Activated naive CD8-positive, alpha-beta T cell treated with anti-CD3 and anti-CD28 coated beads, Interleukin-2, amount 10 ng/mL, durations not matched to agents 7 days and 5 days (primary cell): ENCODE data around the gene HMGA1. TPM values are rescaled to one million over a fixed set of nuclear protein-coding genes. Genes with fewer than 3 reads are reported as not detected.

ENCODE experiments used
- ATAC-seq: fragments of 150-1000 bp; cut with Tn5 transposase; one replicate; pipeline ENCODE4 v1.10.0; 2021; ENCODE audit warnings: low read depth, moderate library complexity
- POLR2A ChIA-PET: fragments of 350-600 bp; sonication (Branson Sonifier 250); formaldehyde crosslinking; loops from one replicate; lab custom pipeline; 2021; ENCODE audit warnings: antibody characterized with exemption; lab: Charles Lee
- DNase-seq: peaks from one replicate; pipeline ENCODE4 v3.0.0; 2021
- H3K27ac Mint-ChIP-seq: one replicate; pipeline ENCODE4 v1.8.0; 2022; ENCODE audit warnings: mild to moderate bottlenecking, mixed read lengths
- H3K27me3 Mint-ChIP-seq: one replicate; pipeline ENCODE4 v1.8.0; 2022; ENCODE audit warnings: mild to moderate bottlenecking, moderate library complexity, mixed read lengths
- H3K36me3 Mint-ChIP-seq: one replicate; pipeline ENCODE4 v1.8.0; 2021; ENCODE audit warnings: mild to moderate bottlenecking, mixed read lengths
- H3K4me1 Mint-ChIP-seq: one replicate; pipeline ENCODE4 v1.8.0; 2021; ENCODE audit warnings: mixed read lengths
- H3K4me3 Mint-ChIP-seq: one replicate; pipeline ENCODE4 v1.8.0; 2022; ENCODE audit warnings: mild to moderate bottlenecking, moderate library complexity, mixed read lengths
- H3K9me3 Mint-ChIP-seq: one replicate; pipeline ENCODE4 v1.8.0; 2021; ENCODE audit warnings: mixed read lengths
- microRNA-seq: library from miRNA; unstranded; fragments of <30 nt; microRNA quantifications from one replicate; pipeline ENCODE4 v1.2.0, GENCODE V29; 2022
- total RNA-seq, 2 experiments: library from RNA; stranded (reverse); gene quantifications; one replicate each; pipeline ENCODE4 v1.2.3, GENCODE V29; 2021

The HMGA1 gene
- total RNA-seq, 2 experiments from 2014 or later = 233 to 247 TPM

DNA sequence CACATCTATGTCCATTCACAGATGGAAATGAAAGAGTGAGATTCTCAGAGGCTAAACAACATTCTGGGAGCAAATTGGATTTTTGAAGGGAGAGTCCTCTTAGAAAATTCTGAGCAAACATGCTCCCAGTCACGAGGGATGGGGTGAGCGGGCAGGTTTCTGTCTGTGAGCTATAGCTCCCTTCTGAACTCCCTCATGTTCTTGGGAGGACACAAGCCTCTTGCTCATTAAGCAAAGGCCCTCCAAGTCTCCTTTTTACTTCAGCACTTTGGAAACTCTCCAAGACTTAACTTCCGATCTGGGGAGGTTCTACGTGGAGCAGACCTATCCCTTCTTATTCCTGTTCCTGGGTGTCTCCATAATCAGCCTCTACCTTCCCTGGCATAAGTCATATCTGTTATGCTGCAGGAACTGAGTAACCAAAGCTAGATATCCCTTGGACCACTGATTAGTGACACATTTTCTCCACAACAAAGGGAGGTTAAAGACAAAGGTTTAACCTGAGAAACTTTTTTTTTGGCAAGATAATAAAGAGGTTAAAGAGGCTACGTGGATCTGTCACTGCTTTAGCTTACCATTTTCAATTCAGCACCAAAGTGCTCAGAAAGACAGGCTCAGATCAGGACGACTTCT is 45.1 kb downstream of the HMGA1 start:
- Mint-ChIP-seq H3K9me3 (no peaks in the 10 kb centered on the region), H3K4me1 (peaks cover 7% of the 10 kb centered on the region), H3K27me3 (no peaks in the 10 kb centered on the region), H3K4me3 (no peak overlapping the region), H3K36me3 (peaks cover 35% of the 10 kb centered on the region), H3K27ac (no peak overlapping the region)
- no peak for DNase-seq
- POLR2A ChIA-PET = interaction anchor here (0.6 kb wide), 1 partner anchor 186 kb away, joined by 4 read pairs; no protein-coding TSS in a partner anchor
- no peak for ATAC-seq

DNA sequence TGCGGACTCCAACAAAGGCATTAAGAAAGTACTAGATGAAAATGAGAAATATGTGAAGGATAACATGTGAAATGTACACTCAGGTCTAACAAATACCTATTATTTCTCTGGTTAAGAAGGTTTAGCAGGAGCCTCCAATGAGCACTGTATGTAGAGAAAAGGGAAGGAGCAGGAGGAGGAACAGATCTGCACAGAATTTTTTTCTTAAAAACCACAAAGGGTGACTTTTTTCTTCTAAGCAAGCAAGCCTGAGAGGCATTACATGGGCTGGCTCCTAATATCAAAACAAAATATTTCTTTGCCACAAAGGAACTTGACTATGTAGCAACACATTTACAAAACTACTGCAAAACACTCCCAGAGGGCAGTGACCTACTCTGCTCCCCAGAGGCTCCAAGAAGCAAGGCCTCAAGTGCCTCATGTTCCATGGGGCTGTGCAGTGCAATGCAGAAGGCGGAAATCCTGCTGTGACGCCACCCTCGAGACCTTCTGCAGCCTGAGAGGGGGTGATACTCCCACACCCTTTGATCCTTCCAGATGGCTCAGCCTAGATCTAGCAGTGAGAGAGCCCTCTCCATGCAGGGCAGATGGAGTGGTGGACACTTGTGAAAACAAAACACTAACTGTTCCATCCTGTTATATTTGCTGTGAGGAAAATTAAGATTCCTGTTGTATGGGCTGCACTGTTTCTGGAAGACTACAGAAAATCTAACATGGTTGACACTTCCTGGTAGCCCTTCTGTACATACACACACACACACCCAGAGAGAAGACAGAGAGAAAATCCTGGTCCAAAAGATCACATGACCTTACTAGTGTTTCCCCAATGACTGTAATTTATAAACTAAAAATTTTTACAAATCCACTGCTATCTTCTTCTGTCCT is 48.1 kb downstream of the HMGA1 start:
- Mint-ChIP-seq H3K27ac (peak overlapping the region; percentile 32), H3K4me1 (peaks cover 21% of the 10 kb centered on the region), H3K36me3 (peaks cover 34% of the 10 kb centered on the region), H3K9me3 (no peaks in the 10 kb centered on the region), H3K27me3 (no peaks in the 10 kb centered on the region), H3K4me3 (no peak overlapping the region)
- no peak for DNase-seq
- peak; percentile 48 for ATAC-seq
- POLR2A ChIA-PET = interaction anchor here (0.6 to 0.8 kb wide), 2 partner anchors 35 to 714 kb away, joined by 3 to 4 read pairs; no protein-coding TSS in a partner anchor

DNA sequence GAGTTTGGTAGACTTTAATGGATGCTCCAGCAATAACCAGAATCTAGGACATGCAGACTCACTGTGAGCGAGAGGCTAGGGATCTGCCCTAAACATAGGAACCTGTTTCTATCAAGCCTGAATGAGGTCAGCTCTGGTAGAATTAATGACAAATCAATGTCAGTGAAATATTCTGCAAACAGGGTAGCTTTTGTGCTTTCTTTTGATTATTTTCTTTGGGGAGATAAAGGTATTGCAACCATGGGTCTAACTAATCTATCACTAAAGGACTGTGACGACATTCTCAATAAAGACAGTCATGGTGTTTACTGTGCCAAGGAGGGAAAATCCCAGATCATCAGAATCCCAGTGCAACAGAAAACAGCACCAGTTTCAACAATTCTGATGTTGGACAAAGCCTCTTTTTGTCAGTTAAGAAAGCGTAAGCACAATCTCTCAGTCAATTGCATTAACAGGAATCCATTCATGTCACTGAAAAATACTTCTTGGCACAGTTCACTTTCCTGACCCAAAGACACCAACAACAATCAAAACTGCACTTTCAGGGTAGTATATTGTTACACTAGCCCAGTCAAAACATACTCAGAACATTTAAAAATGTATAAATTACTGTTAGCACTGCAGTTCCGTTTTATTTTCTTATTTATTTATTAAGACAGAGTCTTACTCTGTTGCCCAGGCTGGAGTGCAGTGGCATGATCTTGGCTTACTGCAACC is 48.9 kb downstream of the HMGA1 start:
- Mint-ChIP-seq H3K27me3 (no peaks in the 10 kb centered on the region), H3K27ac (no peak overlapping the region), H3K4me1 (peaks cover 21% of the 10 kb centered on the region), H3K4me3 (no peak overlapping the region), H3K36me3 (peaks cover 31% of the 10 kb centered on the region), H3K9me3 (no peaks in the 10 kb centered on the region)
- POLR2A ChIA-PET = no interaction called here
- no peak for ATAC-seq
- DNase-seq = no peak

DNA sequence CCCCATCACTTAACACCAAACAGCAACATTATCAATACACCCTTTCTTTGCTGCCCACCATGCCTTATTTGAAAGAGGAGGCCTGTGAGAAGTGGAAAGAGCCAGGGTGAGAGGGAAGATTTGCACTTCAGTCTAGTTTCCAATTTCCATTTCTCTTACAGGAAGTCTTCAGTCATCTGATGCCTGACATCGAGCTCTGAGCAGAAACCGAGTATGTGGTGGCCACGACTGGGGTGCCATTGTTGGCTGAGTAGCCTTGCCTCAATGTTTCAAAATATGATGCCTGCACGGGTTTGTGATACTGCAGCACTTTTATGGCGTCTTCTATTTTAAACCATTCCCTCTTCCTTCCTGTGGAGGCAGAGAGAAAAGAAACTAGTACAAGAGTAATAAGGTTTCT is 51.9 kb downstream of the HMGA1 start:
- H3K27me3 Mint-ChIP-seq = no peaks in the 10 kb centered on the region
- H3K9me3 Mint-ChIP-seq = no peaks in the 10 kb centered on the region
- ATAC-seq = peak; percentile 81
- H3K4me1 Mint-ChIP-seq = peaks cover 23% of the 10 kb centered on the region
- peak overlapping the region; percentile 73 for H3K4me3 Mint-ChIP-seq
- POLR2A ChIA-PET = interaction anchor here (0.5 to 1.6 kb wide), 7 partner anchors 11 to 160 kb away, joined by 3 to 5 read pairs (median 4); no protein-coding TSS in a partner anchor
- H3K27ac Mint-ChIP-seq = peak overlapping the region; percentile 96
- DNase-seq = no peak
- peaks cover 36% of the 10 kb centered on the region for H3K36me3 Mint-ChIP-seq

DNA sequence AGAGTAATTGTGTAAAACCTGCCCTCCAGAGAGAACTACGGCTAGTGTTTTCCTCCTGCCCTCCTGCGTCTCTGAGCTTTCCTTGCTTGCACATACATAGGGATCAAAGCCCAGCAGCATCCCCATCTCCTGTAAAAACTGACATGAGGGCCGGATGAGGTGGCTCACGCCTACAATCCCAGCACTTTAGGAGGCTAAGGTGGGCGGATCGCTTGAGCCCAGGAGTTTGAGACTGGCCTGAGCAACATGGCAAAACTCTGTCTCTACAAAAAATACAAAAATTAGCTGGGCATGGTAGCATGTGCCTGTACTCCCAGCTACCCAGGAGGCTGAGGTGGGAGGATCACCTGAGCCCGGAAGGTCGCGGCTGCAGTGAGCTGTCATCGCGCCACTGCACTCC is 52.5 kb downstream of the HMGA1 start:
- Mint-ChIP-seq H3K9me3 (no peaks in the 10 kb centered on the region), H3K4me3 (no peak overlapping the region), H3K27me3 (no peaks in the 10 kb centered on the region), H3K4me1 (peaks cover 21% of the 10 kb centered on the region), H3K27ac (peak overlapping the region; percentile 96), H3K36me3 (peaks cover 37% of the 10 kb centered on the region)
- POLR2A ChIA-PET = interaction anchor here (0.5 to 1.6 kb wide), 8 partner anchors 11 to 160 kb away, joined by 3 to 5 read pairs (median 4); no protein-coding TSS in a partner anchor
- no peak for ATAC-seq
- no peak for DNase-seq

DNA sequence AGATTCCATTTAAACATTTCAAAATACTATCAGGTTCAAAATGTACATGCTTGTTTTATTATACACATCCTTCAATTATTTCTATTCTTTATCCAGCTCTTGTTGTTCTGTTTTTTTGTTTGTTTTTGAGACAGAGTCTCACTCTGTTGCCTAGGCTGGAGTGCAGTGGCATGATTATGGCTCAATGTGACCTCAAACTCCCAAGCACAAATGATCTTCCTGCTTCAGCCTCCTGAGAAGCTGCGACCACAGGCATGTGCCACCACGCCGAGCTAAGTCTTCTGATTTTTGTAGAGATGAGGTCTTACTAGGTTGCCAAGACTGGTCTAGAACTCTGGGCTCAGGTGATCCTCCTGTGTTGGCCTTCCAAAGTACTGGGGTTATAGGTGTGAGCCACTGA is 56.3 kb downstream of the HMGA1 start:
- no peak for DNase-seq
- POLR2A ChIA-PET = no interaction called here
- no peak for ATAC-seq
- no peaks in the 10 kb centered on the region for H3K9me3 Mint-ChIP-seq
- peaks cover 27% of the 10 kb centered on the region for H3K4me1 Mint-ChIP-seq
- no peak overlapping the region for H3K27ac Mint-ChIP-seq
- H3K36me3 Mint-ChIP-seq = peaks cover 24% of the 10 kb centered on the region
- no peak overlapping the region for H3K4me3 Mint-ChIP-seq
- no peaks in the 10 kb centered on the region for H3K27me3 Mint-ChIP-seq

DNA sequence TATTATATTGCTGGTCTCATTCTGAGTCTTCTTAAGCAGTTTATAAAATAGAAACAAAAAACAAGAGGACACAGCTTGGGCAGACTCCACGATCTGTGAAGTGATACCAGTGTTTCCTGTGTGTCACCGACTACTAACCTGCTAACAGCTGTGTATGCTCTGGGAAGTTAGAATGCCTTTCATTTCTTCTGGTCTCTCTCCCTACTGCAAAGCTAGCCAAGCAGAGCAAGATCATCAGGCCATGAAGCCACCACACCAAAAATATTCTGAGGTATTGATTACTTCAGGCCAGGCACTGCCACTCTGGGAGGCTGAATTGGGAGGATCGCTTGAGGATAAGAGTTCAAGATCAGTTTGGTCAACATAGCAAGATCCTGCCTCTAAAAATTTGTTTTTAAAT is 59.0 kb downstream of the HMGA1 start:
- ATAC-seq (peak; percentile 96), DNase-seq (no peak)
- Mint-ChIP-seq H3K4me1 (peaks cover 16% of the 10 kb centered on the region), H3K36me3 (peaks cover 17% of the 10 kb centered on the region), H3K27ac (peak overlapping the region; percentile 84), H3K4me3 (peak overlapping the region; percentile 57), H3K9me3 (no peaks in the 10 kb centered on the region), H3K27me3 (no peaks in the 10 kb centered on the region)
- POLR2A ChIA-PET = interaction anchor here (0.6 to 1.3 kb wide), 3 partner anchors 10 to 130 kb away, joined by 3 to 7 read pairs (median 3); no protein-coding TSS in a partner anchor

Small RNA genes within 50 kb of the gene (microRNA-seq; reads per million reads assigned to microRNA genes)
- not detected for gene MIR6835

Other genes with a start within 250 kb of the HMGA1 start
- gene GRM4, start 90.8 kb upstream of the HMGA1 start, total RNA-seq = under 1 TPM; 0.14 to 0.44 TPM
- gene SMIM29, start 12.1 kb downstream of the HMGA1 start, total RNA-seq = 10 to 100 TPM; 24.4 to 28.3 TPM
- gene NUDT3, start 155.8 kb downstream of the HMGA1 start, total RNA-seq = 10 to 100 TPM; 17.7 to 18.7 TPM
- 1,000 to 10,000 TPM; 1,507 to 1,529 TPM for gene RPS10, start 189.2 kb downstream of the HMGA1 start, total RNA-seq
- 1 to 10 TPM; 3.1 to 4.5 TPM for gene PACSIN1, start 229.2 kb downstream of the HMGA1 start, total RNA-seq